GM18505 (cell line): Measurements from ENCODE around the gene FYN.
A peak's percentile ranks its signal among the peaks of the same experiment; 100 is the strongest.

Experiments
- ATAC-seq: cut with Tn5 transposase; IDR thresholded peaks from one replicate; pipeline ENCODE4 v1.9.1; 2021; ENCODE audit not compliant: unreplicated experiment
- POLR2A ChIP-seq: IDR thresholded peaks from 4 replicates; pipeline ENCODE4 v1.6.1; 2011; ENCODE audit warnings: borderline replicate concordance; ENCODE audit not compliant: insufficient read depth, insufficient read length; ENCODE audit errors: extremely low read depth

Gene FYN

GRCh38 chr6:111754423-111754822 is 118.8 kb downstream of the FYN start:
- TF ChIP-seq POLR2A, result no peak
- ATAC-seq, result no peak

DNA sequence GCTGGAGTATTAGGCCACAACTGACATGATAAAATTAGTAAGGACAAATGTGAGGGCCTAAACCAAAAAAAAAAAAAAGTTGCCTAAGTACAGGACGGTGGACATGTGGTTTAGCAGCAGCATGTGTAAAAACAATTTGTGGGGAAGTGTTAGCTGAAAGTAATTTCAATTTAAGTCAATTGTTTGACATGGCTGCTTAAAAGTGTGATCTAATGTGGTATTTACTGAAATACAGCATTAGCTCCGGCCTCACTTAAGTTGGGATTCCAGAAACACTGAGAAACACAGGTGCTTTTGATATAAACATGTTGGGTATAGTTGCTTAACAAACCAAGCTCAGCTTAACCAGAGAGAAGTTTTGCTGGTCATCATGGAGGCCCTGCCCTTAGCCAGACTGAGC is 119.7 kb downstream of the FYN start:
- no peak for TF ChIP-seq POLR2A
- no peak for ATAC-seq

DNA sequence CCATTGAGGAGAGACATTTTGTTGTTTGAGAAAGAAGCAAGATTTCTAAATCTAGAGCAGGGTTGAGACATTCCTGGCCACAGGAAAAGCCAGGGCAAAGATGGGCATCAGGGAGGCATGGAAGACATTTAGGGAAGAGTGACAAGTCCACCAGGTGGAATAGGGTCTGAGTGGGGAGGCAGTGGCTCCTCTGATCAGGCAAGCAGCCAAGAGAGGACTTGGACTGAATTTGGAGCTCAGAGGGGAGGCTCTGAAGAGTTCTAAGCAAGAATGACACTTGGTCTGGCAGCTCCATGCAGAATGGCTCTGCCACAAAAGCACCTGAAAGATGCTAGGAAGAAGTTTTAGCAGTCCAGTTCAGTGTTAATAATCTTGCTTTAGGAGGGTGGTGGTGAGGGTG is 120.8 kb downstream of the FYN start:
- ATAC-seq, result no peak
- no peak for TF ChIP-seq POLR2A

DNA sequence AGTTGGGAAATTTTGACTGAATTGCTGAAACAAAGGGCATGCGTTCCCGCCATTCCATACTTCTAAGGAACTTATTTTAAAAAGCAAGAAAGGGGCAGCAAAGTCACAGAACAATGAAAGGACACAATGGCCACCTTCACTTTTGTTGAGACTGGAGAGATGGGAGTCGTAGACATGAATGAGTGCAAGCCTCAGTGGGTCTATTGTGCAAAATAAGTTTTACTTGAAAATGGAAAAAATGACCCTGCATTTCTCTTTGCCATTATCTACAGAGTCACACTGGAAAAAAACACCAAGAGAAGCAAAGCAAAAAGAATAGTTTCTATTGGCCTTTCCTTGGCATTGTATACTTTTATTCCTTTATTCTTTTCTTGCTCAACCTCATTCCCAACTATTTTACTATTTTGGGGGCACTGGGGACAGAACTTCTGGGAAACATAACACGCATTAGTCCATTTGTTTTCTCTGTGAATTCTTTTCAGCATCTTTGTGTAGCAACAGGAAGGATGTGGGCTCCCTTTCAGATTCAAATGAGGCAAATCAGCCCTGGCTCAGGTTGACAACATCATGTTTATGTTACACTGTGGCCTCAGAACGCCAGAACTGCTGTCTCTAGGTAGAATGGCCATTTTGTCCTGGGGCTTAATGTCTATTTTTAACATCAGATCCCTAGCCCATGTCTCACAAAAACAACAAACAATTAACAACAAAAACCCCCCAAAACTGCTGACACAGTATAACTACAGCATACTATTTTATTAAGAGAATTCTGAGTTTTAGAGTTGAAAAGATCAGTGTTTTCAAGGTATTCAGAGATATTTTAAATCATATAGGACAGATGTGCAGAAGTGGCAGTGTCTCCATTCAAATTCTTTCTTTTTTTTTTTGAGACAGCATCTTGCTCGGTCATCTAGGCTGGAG is 122.2 kb downstream of the FYN start:
- TF ChIP-seq POLR2A, result no peak
- peak; percentile 81 for ATAC-seq

DNA sequence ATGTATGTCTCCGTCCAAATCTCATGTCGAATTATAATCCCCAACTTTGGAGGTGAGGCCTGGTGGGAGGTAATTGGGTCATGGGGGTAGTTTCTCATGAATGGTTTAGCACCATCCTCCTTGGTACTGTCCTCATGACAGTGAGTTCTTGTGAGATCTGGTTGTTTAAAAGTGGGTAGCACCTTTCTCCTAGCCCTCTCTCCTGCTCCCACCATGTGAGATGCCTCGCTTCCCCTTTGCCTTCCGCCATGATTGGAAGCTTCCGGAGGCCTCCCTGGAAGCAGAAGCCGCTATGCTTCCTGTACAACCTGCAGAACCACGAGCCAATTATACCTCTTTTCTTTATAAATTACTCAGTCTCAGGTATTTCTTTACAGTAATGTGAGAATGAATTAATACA is 123.1 kb downstream of the FYN start:
- TF ChIP-seq POLR2A, result no peak
- ATAC-seq, result no peak

DNA sequence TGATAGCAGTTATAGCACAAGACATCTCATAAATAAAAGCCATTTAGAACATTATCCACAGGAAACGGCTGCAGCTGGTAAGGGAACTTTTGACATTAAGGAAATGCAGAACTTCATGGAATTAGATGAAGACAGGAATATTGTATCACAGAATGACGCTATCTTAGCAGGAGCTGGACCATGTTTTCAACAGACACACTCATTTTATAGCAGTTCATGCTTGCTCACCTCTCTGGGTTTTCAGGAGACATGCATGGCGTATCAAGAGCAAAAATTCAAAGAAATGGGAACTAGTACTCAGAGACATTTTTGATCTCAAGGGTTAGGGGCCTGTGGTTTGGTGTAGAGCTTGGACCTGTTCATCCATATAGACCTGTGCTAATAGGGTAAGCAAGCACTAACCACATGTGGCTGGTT is 125.0 kb downstream of the FYN start:
- ATAC-seq, result peak; percentile 69
- TF ChIP-seq POLR2A, result no peak

DNA sequence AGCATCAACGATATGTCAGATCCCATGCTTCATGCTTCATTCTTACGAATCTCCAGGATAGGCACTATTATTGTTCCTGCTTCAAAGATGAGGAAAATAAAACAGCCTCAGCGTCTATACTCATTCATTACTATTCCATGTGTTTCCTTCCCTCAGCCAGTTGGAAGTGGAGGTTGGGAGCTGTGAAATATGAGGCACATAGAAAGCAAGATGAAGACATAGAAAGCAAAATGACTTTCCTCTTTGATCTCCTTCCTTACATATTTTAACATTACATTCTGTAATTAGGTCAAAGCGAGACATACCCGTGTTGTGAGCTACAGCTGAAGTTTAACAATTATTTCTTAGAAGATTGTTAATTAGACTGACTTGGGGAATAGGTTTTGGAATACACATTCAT is 125.4 kb downstream of the FYN start:
- TF ChIP-seq POLR2A, result no peak
- ATAC-seq, result no peak

- no peak for TF ChIP-seq POLR2A
- no peak for ATAC-seq
Observed at GRCh38 chr6:111747396-111747795, 125.9 kb downstream of the FYN start.

- no peak for TF ChIP-seq POLR2A
- no peak for ATAC-seq
Observed at GRCh38 chr6:111746983-111747382, 126.3 kb downstream of the FYN start.

DNA sequence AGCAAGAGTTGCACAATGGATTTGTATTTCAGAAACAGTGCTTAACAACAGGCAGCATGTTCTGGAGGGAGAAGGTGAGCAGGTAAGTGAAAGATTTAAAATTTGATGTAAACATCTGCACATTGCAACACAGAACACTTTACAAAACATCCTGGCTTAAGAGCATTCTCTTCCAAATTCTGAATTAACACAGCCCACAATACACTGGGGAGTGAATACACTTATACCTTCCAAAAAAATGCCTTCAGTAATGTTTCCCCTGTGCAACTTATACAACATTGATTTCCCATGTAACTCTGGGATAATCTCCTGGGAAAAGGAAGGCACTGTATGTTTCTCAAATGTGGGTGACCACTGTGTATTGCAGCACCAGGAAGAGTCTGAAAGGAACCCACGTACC is 127.6 kb downstream of the FYN start:
- no peak for ATAC-seq
- TF ChIP-seq POLR2A, result no peak

GRCh38 chr6:111745186-111745585 is 128.1 kb downstream of the FYN start:
- TF ChIP-seq POLR2A, result no peak
- ATAC-seq, result no peak

GRCh38 chr6:111743862-111744692 is 129.2 kb downstream of the FYN start:
- ATAC-seq, result no peak
- no peak for TF ChIP-seq POLR2A

DNA sequence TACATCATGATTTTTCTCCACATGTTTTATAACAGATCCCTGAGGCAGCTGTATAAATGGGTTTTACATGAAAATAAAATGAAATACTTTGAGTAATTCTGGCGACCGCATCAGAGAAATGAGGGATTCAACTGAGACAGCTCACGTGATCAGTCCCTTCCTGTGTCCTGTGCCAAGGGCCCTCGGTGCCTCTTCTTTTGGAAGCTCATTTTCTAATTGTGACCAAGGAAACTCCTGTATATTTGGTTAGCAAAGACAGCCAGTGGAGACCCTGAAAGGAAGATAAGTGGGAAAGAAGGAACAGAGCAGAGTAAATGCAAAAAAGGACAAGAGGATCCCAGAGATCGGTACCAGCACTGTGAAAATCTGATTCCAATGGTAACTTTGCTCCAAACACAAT is 129.9 kb downstream of the FYN start:
- no peak for TF ChIP-seq POLR2A
- no peak for ATAC-seq

DNA sequence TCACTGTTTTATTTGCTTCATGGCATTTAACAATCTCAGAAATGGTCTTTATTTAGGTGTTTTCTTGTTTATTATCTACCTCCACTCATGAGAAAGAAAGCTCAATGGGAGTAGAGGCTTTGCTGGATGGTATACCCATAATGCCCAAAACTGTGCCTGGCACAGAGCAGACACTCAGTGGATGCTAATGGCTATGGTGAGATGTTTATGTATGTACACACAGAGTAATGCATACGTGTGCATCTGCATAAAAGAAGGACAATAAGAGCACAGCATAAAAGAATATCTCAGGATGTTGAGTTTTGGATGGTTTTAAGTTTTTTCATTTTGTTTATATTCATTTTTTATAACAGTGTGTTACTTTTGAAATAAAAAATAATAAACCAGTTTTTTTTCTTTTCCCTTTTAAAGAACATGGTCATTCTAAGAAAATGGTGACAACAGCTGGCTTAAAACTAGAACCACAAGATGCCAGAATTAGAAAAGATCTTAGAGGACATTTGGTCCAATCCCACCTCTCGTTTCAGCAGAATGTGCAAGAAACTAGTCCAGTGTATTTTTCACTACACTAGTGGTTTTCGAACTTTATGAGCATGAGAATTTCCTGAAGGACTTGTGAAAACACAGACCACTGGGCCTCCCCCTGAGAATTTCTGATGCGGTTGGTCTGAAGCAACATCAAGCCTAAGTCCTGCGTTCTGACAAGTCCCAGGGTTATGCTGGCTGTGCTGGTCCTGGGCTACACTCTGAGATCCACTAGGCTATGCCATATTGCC is 131.9 kb downstream of the FYN start:
- ATAC-seq, result no peak
- no peak for TF ChIP-seq POLR2A

GRCh38 chr6:111740506-111740905 is 132.7 kb downstream of the FYN start:
- no peak for ATAC-seq

More at GRCh38 chr6:111740506-111740905, 132.7 kb downstream of the FYN start:
- TF ChIP-seq POLR2A, result no peak
